Breast epithelium (tissue), 3 donors: ENCODE results near the gene CISTR.
A peak's percentile ranks its signal among the peaks of the same experiment; 100 is the strongest.

Experiments used
- POLR2A ChIP-seq: fragments of 450-650 bp; IDR thresholded peaks from one replicate; pipeline ENCODE4 v1.6.1; 2016; ENCODE audit warnings: antibody characterized with exemption, mild to moderate bottlenecking, moderate library complexity
- POLR2AphosphoS5 ChIP-seq, 3 donors: sonication (generic); formaldehyde crosslinking; IDR thresholded peaks; one replicate each; pipeline ENCODE4 v1.6.1; 2017; ENCODE audit warnings: antibody characterized with exemption in 3 of 3
- TF ChIP-seq, protein P1 (sequence below), 3 donors: fragments of 450-650 bp; IDR thresholded peaks; one replicate each; pipeline ENCODE4 v1.5.1; 2016 to 2017; ENCODE audit warnings: antibody characterized with exemption in 3 of 3, mild to moderate bottlenecking in 3 of 3, moderate library complexity in 3 of 3

DNA sequence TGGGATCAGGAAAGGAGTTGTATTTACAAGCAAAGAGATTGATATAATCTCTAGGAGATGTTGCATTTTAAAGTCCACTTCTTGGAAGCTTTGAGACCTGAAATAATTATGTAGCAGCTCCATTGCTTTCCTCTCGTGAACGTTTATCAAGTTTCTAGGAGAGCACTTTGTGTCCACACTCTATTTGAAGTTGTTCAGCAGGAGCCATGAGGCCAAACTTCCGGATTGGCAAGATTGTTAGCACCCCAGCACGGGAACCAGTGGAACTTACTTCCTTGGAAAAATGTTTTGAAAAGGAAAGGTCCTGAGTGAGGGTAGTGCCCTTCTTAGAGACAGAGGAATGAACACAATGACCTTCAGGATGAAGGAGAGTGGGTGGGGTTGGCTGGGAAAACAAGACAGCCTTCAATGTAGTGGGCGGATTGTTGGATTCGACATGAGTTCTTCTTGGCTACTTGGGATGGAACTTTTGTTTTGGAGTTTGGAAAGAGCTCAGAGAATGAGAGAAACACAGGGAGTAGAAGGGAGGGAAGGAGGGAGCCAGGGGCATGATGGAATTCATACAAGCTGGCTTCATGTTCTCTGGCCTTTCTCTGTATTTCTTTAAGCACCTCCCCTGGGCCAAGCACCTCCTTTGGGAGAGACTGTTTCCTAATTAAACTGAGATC is 23.8 kb upstream of the CISTR start:
- TF ChIP-seq, protein P1, sequence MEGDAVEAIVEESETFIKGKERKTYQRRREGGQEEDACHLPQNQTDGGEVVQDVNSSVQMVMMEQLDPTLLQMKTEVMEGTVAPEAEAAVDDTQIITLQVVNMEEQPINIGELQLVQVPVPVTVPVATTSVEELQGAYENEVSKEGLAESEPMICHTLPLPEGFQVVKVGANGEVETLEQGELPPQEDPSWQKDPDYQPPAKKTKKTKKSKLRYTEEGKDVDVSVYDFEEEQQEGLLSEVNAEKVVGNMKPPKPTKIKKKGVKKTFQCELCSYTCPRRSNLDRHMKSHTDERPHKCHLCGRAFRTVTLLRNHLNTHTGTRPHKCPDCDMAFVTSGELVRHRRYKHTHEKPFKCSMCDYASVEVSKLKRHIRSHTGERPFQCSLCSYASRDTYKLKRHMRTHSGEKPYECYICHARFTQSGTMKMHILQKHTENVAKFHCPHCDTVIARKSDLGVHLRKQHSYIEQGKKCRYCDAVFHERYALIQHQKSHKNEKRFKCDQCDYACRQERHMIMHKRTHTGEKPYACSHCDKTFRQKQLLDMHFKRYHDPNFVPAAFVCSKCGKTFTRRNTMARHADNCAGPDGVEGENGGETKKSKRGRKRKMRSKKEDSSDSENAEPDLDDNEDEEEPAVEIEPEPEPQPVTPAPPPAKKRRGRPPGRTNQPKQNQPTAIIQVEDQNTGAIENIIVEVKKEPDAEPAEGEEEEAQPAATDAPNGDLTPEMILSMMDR (IDR thresholded peaks at IDR 0.05): no peak
- TF ChIP-seq POLR2A (no peak), POLR2AphosphoS5 (IDR thresholded peaks at IDR 0.05) (peak in 1 of 3 donors; percentile 23)
